GM12878 (cell line): Measurements from ENCODE around the gene AMDHD2. TPM values are rescaled to one million over a fixed set of nuclear protein-coding genes. Genes with fewer than 3 reads are reported as not detected.
"Not testable (repeated sequence)": the region's sequence is repeated elsewhere in the genome, so short reads cannot be mapped to it uniquely, and the experiment has no call there.

Source experiments
- ATAC-seq: fragments of 200-7000 bp; cut with Tn5 transposase; 3 replicates; pipeline ENCODE4 v1.9.1; 2020; ENCODE audit warnings: mild to moderate bottlenecking, moderate library complexity
- BruUV-seq: library from RNA; stranded (reverse); fragments of 400-500 nt; replicated peaks from 2 replicates; lab custom pipeline; 2021; lab: Mats Ljungman, UMichigan
- CTCF ChIA-PET: fragments of 300-600 bp; sonication (Branson Sonifier 250); formaldehyde crosslinking; extraction: SDS; loops from one replicate; lab custom pipeline; 2021; ENCODE audit warnings: inconsistent platforms; lab: Yijun Ruan, JAX
- POLR2A ChIA-PET: fragments of 350-600 bp; formaldehyde crosslinking; extraction: SDS; loops from one replicate; lab custom pipeline; 2021; ENCODE audit warnings: inconsistent platforms; lab: Charles Lee
- RAD21 ChIA-PET: fragments of 300-600 bp; sonication (Branson Sonifier 250); formaldehyde crosslinking; loops from one replicate; lab custom pipeline; 2023; ENCODE audit warnings: antibody characterized with exemption; ENCODE audit not compliant: unreplicated experiment; lab: Charles Lee
- SMC1A ChIA-PET: fragments of 300-600 bp; sonication (Branson Sonifier 250); formaldehyde crosslinking; loops from one replicate; lab custom pipeline; 2023; ENCODE audit not compliant: unreplicated experiment, uncharacterized antibody; lab: Charles Lee
- DNase-seq: peaks from one replicate; pipeline ENCODE4 v3.0.0-alpha.2; 2011; ENCODE audit warnings: low read depth, low spot score
- FAIRE-seq: peaks from 3 replicates; lab custom pipeline; 2011; peaks lifted over from hg19 to GRCh38; lab: Jason Lieb, UNC
- H2AFZ ChIP-seq: 2 replicates; pipeline ENCODE4 v1.6.0; 2011; ENCODE audit warnings: low read depth, low read length, control low read depth; ENCODE audit not compliant: control insufficient read depth
- H3K27ac ChIP-seq: 2 replicates; pipeline ENCODE4 v1.5.1; 2011; ENCODE audit warnings: control low read depth; ENCODE audit not compliant: control insufficient read depth, insufficient read depth
- H3K27me3 ChIP-seq, 2 experiments: replicated peaks in 1 of 2; 2 replicates each; pipeline versions ENCODE4 v1.6.0 to v1.6.1; 2011; ENCODE audit warnings: low read length in 1 of 2; ENCODE audit not compliant: control insufficient read depth in 2 of 2, insufficient read depth in 2 of 2
- H3K36me3 ChIP-seq, 2 experiments: 2 replicates each; pipeline ENCODE4 v1.5.1; 2011; ENCODE audit warnings: low read length in 1 of 2; ENCODE audit not compliant: control insufficient read depth in 2 of 2, insufficient read depth in 2 of 2
- H3K4me1 ChIP-seq: 2 replicates; pipeline ENCODE4 v1.6.1; 2011; ENCODE audit warnings: mild to moderate bottlenecking, low read length, moderate library complexity, mixed read lengths; ENCODE audit not compliant: control insufficient read depth, insufficient read depth
- H3K4me2 ChIP-seq: 2 replicates; pipeline ENCODE4 v1.6.0; 2011; ENCODE audit warnings: control low read depth; ENCODE audit not compliant: control insufficient read depth, insufficient read depth
- H3K4me3 ChIP-seq: fragments of 200-600 bp; sonication (generic); 2 replicates; pipeline ENCODE4 v1.5.1; 2016
- H3K79me2 ChIP-seq: 2 replicates; pipeline ENCODE4 v1.6.0; 2011; ENCODE audit warnings: low read length; ENCODE audit not compliant: control insufficient read depth, insufficient read depth
- H3K9ac ChIP-seq: 2 replicates; pipeline ENCODE4 v1.8.0; 2011; ENCODE audit warnings: low read length, control low read depth, mixed read lengths; ENCODE audit not compliant: control insufficient read depth, insufficient read depth
- H3K9me3 ChIP-seq: replicated peaks from 3 replicates; pipeline ENCODE4 v1.5.1; 2011; ENCODE audit warnings: mild to moderate bottlenecking, low read length; ENCODE audit not compliant: control insufficient read depth, insufficient read depth
- H4K20me1 ChIP-seq: 2 replicates; pipeline ENCODE4 v1.6.0; 2011; ENCODE audit not compliant: control insufficient read depth, insufficient read depth
- HDGF ChIP-seq: fragments of 450-650 bp; IDR thresholded peaks from 2 replicates; pipeline ENCODE4 v1.6.1; 2016; ENCODE audit warnings: antibody characterized with exemption
- NR2C1 ChIP-seq: fragments of 450-650 bp; IDR thresholded peaks from 2 replicates; pipeline ENCODE4 v1.6.1; 2017; ENCODE audit warnings: antibody characterized with exemption, mild to moderate bottlenecking, moderate library complexity
- PKNOX1 ChIP-seq: fragments of 450-650 bp; IDR thresholded peaks from 2 replicates; pipeline ENCODE4 v1.6.1; 2016; ENCODE audit warnings: mild to moderate bottlenecking
- SPI1 ChIP-seq: IDR thresholded peaks from 2 replicates; pipeline ENCODE4 v1.6.1; 2011; ENCODE audit warnings: low read depth, mild to moderate bottlenecking, low read length, moderate library complexity, borderline replicate concordance; ENCODE audit not compliant: insufficient read depth
- WGBS: methylation state at CpG from one replicate; pipeline ENCODE4 v1.1.6; 2016; ENCODE audit warnings: low lambda C conversion rate; ENCODE audit not compliant: insufficient replicate concordance, insufficient coverage; ENCODE audit errors: missing lambda C conversion rate; 5-methylcytosine and 5-hydroxymethylcytosine counted together
- in situ Hi-C: fragments of 300-500 bp; cut with MboI; formaldehyde crosslinking; loops from 9 replicates; pipeline ENCODE4 v1.14.3; 2018; ENCODE audit warnings: mixed read lengths
- intact Hi-C: fragments of 100-400 bp; cut with micrococcal nuclease; formaldehyde crosslinking; loops from one replicate; pipeline ENCODE4 v1.14.2; 2022; ENCODE audit not compliant: unreplicated experiment
- polyA plus RNA-seq, 11 experiments: library from polyadenylated mRNA; depleted of rRNA in 4 of 11; unstranded in 6 of 11; stranded (reverse) in 5 of 11; fragments of >200 nt; fragmentation: Nextera tagmentation in 4 of 11; fragmentation: Illumina TruSeq in 1 of 11; extraction: Ambion mirVana in 4 of 11; extraction: Trizol in 1 of 11; gene quantifications; 1 replicate in 1 of 11; 2 replicates in 10 of 11; pipeline versions ENCODE4 v1.2.1 to v1.2.3, GENCODE V29; 2011 to 2016; ENCODE audit warnings: inconsistent platforms in 2 of 11, missing spikeins in 2 of 11, low read depth in 1 of 11
- total RNA-seq, 4 experiments: library from RNA; depleted of rRNA in 3 of 4; stranded (reverse); fragments of >200 nt in 3 of 4; fragmentation: Illumina TruSeq in 1 of 4; extraction: Trizol in 1 of 4; gene quantifications; 2 replicates each; pipeline versions ENCODE4 v1.2.1 to v1.2.3, GENCODE V29; 2013 to 2021

AMDHD2 gene
- total and polyA plus RNA-seq, 10 of the 15 experiments (the other 5 are each of a cell fraction or from before 2014, with no cell fraction given), result 0.60 to 41.8 (median 24.3) TPM; not detected in 1

GRCh38 chr16:2540912-2541311 is 20.7 kb downstream of the AMDHD2 start:
- SMC1A ChIA-PET, H2AFZ ChIP-seq, H4K20me1 ChIP-seq: not testable (repeated sequence)
- peak; percentile 55 for ATAC-seq
- TF ChIP-seq PKNOX1 (0 out of 2 replicates have a peak, but pooled peaks have one; percentile 17), HDGF (peak; percentile 13; the same call in 1 of the 2 replicates), SPI1 (peak; percentile 36; the same call in 1 of the 2 replicates)
- TF ChIP-seq, all 136 proteins: peak for 3; not testable (repeated sequence) for 133
- POLR2A ChIA-PET, H3K9ac ChIP-seq, H3K9me3 ChIP-seq, H3K36me3 ChIP-seq, intact Hi-C loops, in situ Hi-C loops, H3K4me1 ChIP-seq, FAIRE-seq, H3K27me3 ChIP-seq, H3K4me3 ChIP-seq, DNase-seq, BruUV-seq, H3K27ac ChIP-seq: not testable (repeated sequence)
- Histone ChIP-seq H3K4me2 (peak overlapping the region; percentile 59), H3K79me2 (peaks cover 29% of the 10 kb centered on the region)
- ChIA-PET CTCF (interaction anchor here (1.0 kb wide), 1 partner anchor 157 kb away, joined by 4 read pairs; no protein-coding TSS in a partner anchor), RAD21 (interaction anchor here (0.6 kb wide), 1 partner anchor 39 kb away, joined by 3 read pairs; no protein-coding TSS in a partner anchor)
- 71% methylated on average over 3 of the region's 4 CpGs for WGBS

GRCh38 chr16:2541409-2541808 is 21.2 kb downstream of the AMDHD2 start:
- peak; percentile 13 for ATAC-seq
- H3K9ac ChIP-seq, intact Hi-C loops, H4K20me1 ChIP-seq, H3K27ac ChIP-seq, DNase-seq, SMC1A ChIA-PET, in situ Hi-C loops, RAD21 ChIA-PET, POLR2A ChIA-PET, CTCF ChIA-PET, FAIRE-seq, H3K27me3 ChIP-seq, H3K4me1 ChIP-seq, H3K36me3 ChIP-seq, BruUV-seq, H2AFZ ChIP-seq, H3K9me3 ChIP-seq: not testable (repeated sequence)
- Histone ChIP-seq H3K4me2 (peak overlapping the region; percentile 59), H3K4me3 (0 out of 2 replicates have a peak overlapping the region, but pooled peaks have one; percentile 36), H3K79me2 (peaks cover 29% of the 10 kb centered on the region)
- TF ChIP-seq HDGF (0 out of 2 replicates have a peak, but pooled peaks have one; percentile 4), NR2C1 (0 out of 2 replicates have a peak, but pooled peaks have one; percentile 40)
- WGBS, result 22% methylated on average over 6 of the region's 6 CpGs

DNA sequence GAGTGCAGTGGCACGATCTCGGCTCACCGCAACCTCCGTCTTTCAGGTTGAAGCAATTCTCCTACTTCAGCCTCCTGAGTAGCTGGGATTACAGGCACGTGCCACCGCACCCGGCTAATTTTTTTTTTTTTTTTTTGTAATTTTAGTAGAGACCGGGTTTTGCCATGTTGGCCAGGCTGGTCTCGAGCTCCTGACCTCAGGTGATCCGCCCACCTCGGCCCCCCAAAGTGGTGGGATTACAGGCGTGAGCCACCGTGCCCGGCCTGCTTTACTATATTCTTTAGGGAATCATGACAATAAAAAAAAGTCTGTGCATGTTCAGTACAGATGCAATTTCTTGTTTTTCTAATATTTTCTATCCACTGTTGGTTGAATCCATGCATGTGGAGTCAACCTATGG is 23.6 kb downstream of the AMDHD2 start:
- peaks cover 27% of the 10 kb centered on the region for H3K79me2 ChIP-seq
- not testable (repeated sequence) for H4K20me1 ChIP-seq

More for the DNA sequence above, 23.6 kb downstream of the AMDHD2 start:
- H3K4me3 ChIP-seq, CTCF ChIA-PET, H2AFZ ChIP-seq, BruUV-seq, H3K27ac ChIP-seq, H3K36me3 ChIP-seq, DNase-seq, H3K4me1 ChIP-seq, in situ Hi-C loops, ATAC-seq, H3K4me2 ChIP-seq, H3K9ac ChIP-seq, H3K9me3 ChIP-seq, intact Hi-C loops, SMC1A ChIA-PET, RAD21 ChIA-PET, FAIRE-seq, H3K27me3 ChIP-seq: not testable (repeated sequence)
- WGBS, result 95% methylated on average over 14 of the region's 14 CpGs
- POLR2A ChIA-PET, result interaction anchor here (0.7 kb wide), 1 partner anchor 255 kb away, joined by 3 read pairs; no protein-coding TSS in a partner anchor
